ENCODE results near the gene TRIM67.

The TRIM67 gene

GRCh38 chr1:231233735-231234417 is 72.0 kb downstream of the TRIM67 start:
- no peak for DNase-seq (ENCODE audit: low read depth)

GRCh38 chr1:231234506-231234905 is 72.6 kb downstream of the TRIM67 start:
- DNase-seq (ENCODE audit: low read depth), result no peak

GRCh38 chr1:231235526-231236207 is 73.8 kb downstream of the TRIM67 start:
- DNase-seq (ENCODE audit: low read depth), result no peak

- DNase-seq (ENCODE audit: low read depth), result no peak
Measured at GRCh38 chr1:231236208-231236591, 74.3 kb downstream of the TRIM67 start.

GRCh38 chr1:231236938-231237337 is 75.1 kb downstream of the TRIM67 start:
- DNase-seq (ENCODE audit: low read depth), result no peak

- no peak for DNase-seq (ENCODE audit: low read depth)
Measured at GRCh38 chr1:231238298-231238697, 76.4 kb downstream of the TRIM67 start.

- peak; percentile 50 for DNase-seq (ENCODE audit: low read depth)
Measured at GRCh38 chr1:231240531-231240882, 78.6 kb downstream of the TRIM67 start.

GRCh38 chr1:231240883-231241735 is 79.3 kb downstream of the TRIM67 start, which contains the start of gene GNPAT:
Gene GNPAT, plus strand, starts transcription at chr1:231241212. Its CDS starts 167 bp downstream, at chr1:231241379.
- peak; percentile 88 for DNase-seq (ENCODE audit: low read depth)

- DNase-seq (ENCODE audit: low read depth), result peak; percentile 37
Measured at GRCh38 chr1:231241750-231242149, 79.9 kb downstream of the TRIM67 start.

- peak; percentile 34 for DNase-seq (ENCODE audit: low read depth)
Measured at GRCh38 chr1:231242516-231243198, 80.8 kb downstream of the TRIM67 start.

- no peak for DNase-seq (ENCODE audit: low read depth)
Measured at GRCh38 chr1:231248778-231249177, 86.9 kb downstream of the TRIM67 start.

- DNase-seq (ENCODE audit: low read depth), result no peak
Measured at GRCh38 chr1:231252336-231252735, 90.5 kb downstream of the TRIM67 start.

- DNase-seq (ENCODE audit: low read depth), result peak; percentile 8
Measured at GRCh38 chr1:231260351-231260750, 98.5 kb downstream of the TRIM67 start.

- DNase-seq (ENCODE audit: low read depth), result no peak
Measured at GRCh38 chr1:231264642-231265041, 102.8 kb downstream of the TRIM67 start.

GRCh38 chr1:231265379-231265778 is 103.5 kb downstream of the TRIM67 start:
- no peak for DNase-seq (ENCODE audit: low read depth)

- no peak for DNase-seq (ENCODE audit: low read depth)
Measured at GRCh38 chr1:231266811-231267322, 105.0 kb downstream of the TRIM67 start.
